AG04450 (cell line): ENCODE results near the gene CLIC3. TPM values are rescaled to one million over a fixed set of nuclear protein-coding genes. Genes with fewer than 3 reads are reported as not detected.

Source experiments
- CTCF ChIA-PET: fragments of 300-600, 350-600 bp; formaldehyde crosslinking; extraction: SDS; loops from one replicate; lab custom pipeline; 2022; ENCODE audit warnings: antibody characterized with exemption, inconsistent platforms; lab: Charles Lee
- POLR2A ChIA-PET: fragments of 350-600 bp; formaldehyde crosslinking; extraction: SDS; loops from one replicate; lab custom pipeline; 2021; ENCODE audit warnings: antibody characterized with exemption, inconsistent platforms; lab: Yijun Ruan, JAX
- DNase-seq: peaks from one replicate; pipeline ENCODE4 v3.0.0-alpha.2; 2011; ENCODE audit warnings: low read depth, low spot score
- H3K27ac ChIP-seq: one replicate; pipeline ENCODE4 v1.5.1; 2012; ENCODE audit warnings: low read depth, low read length, control low read depth
- H3K27me3 ChIP-seq: one replicate; pipeline ENCODE4 v1.6.0; 2012; ENCODE audit warnings: low read length; ENCODE audit not compliant: control insufficient read depth, insufficient read depth
- H3K4me3 ChIP-seq: 2 replicates; pipeline ENCODE4 v1.5.1; 2011; ENCODE audit warnings: mild to moderate bottlenecking, low read depth, low read length, control low read depth
- H3K9me3 ChIP-seq: 2 replicates; pipeline ENCODE4 v1.5.1; 2012; ENCODE audit warnings: low read length; ENCODE audit not compliant: control insufficient read depth, insufficient read depth
- CTCF ChIP-seq: IDR thresholded peaks from 2 replicates; pipeline ENCODE4 v1.5.1; 2011; ENCODE audit warnings: low read depth, low read length, control low read depth, inconsistent platforms
- polyA plus RNA-seq: library from polyadenylated mRNA; depleted of rRNA; stranded (reverse); fragments of >200 nt; gene quantifications from 2 replicates; pipeline ENCODE4 v1.2.3, GENCODE V29; 2011

CLIC3 gene
- polyA plus RNA-seq, 1 experiment = 0.42 TPM

- TF ChIP-seq CTCF = no peak
- DNase-seq = no peak
- CTCF ChIA-PET = interaction anchor here (0.5 kb wide), 1 partner anchor 101 kb away, joined by 3 read pairs; no protein-coding TSS in a partner anchor
- Histone ChIP-seq H3K27ac (no peak overlapping the region), H3K9me3 (peaks cover under 1% of the 10 kb centered on the region), H3K4me3 (no peak overlapping the region), H3K27me3 (peaks cover 43% of the 10 kb centered on the region)
- POLR2A ChIA-PET = interaction anchor here (0.6 kb wide), 1 partner anchor 143 kb away, joined by 3 read pairs; the partner anchor contains the start of gene AJM1
These were observed 11.3 kb downstream of the CLIC3 start for GRCh38 chr9:136985027-136985602.

- no peaks in the 10 kb centered on the region; the same call in 1 of the 2 replicates for H3K9me3 ChIP-seq
- POLR2A ChIA-PET = interaction anchor here (0.6 kb wide), 1 partner anchor 142 kb away, joined by 3 read pairs; the partner anchor contains the start of gene AJM1
- peaks cover 42% of the 10 kb centered on the region for H3K27me3 ChIP-seq
- no peak overlapping the region for H3K4me3 ChIP-seq
- H3K27ac ChIP-seq = no peak overlapping the region
- TF ChIP-seq CTCF = no peak
- DNase-seq = no peak
- CTCF ChIA-PET = interaction anchor here (0.5 kb wide), 1 partner anchor 101 kb away, joined by 3 read pairs; no protein-coding TSS in a partner anchor
These were observed 11.8 kb downstream of the CLIC3 start for GRCh38 chr9:136984464-136985026.

GRCh38 chr9:136983656-136984314 lies 12.6 kb downstream of the CLIC3 start:
- Histone ChIP-seq H3K4me3 (no peak overlapping the region), H3K27me3 (peaks cover 38% of the 10 kb centered on the region), H3K27ac (no peak overlapping the region), H3K9me3 (no peaks in the 10 kb centered on the region; the same call in 1 of the 2 replicates)
- CTCF ChIA-PET = no interaction called here
- no peak for TF ChIP-seq CTCF
- no peak for DNase-seq
- POLR2A ChIA-PET = no interaction called here

GRCh38 chr9:136983167-136983566 lies 13.2 kb downstream of the CLIC3 start:
- TF ChIP-seq CTCF = no peak
- POLR2A ChIA-PET = no interaction called here
- DNase-seq = no peak

More at GRCh38 chr9:136983167-136983566, 13.2 kb downstream of the CLIC3 start:
- Histone ChIP-seq H3K27me3 (peaks cover 38% of the 10 kb centered on the region), H3K27ac (no peak overlapping the region), H3K4me3 (no peak overlapping the region), H3K9me3 (no peaks in the 10 kb centered on the region; the same call in 1 of the 2 replicates)
- CTCF ChIA-PET = no interaction called here
